NT2/D1 (cell line): ENCODE results near the gene GLTP.

ENCODE experiments used
- DNase-seq: peaks from one replicate; pipeline ENCODE4 v3.0.0-alpha.2; 2011; ENCODE audit warnings: low read depth, low spot score
- H3K27me3 ChIP-seq: 2 replicates; pipeline ENCODE4 v1.6.0; 2011; ENCODE audit warnings: mild to moderate bottlenecking; ENCODE audit not compliant: insufficient read length, insufficient read depth
- H3K36me3 ChIP-seq: 2 replicates; pipeline ENCODE4 v1.6.1; 2011; ENCODE audit warnings: mild to moderate bottlenecking, low read length, mixed read lengths; ENCODE audit not compliant: insufficient read depth, insufficient read length
- H3K4me1 ChIP-seq: 2 replicates; pipeline ENCODE4 v1.5.1; 2011; ENCODE audit not compliant: insufficient read depth, insufficient read length
- H3K4me3 ChIP-seq: 2 replicates; pipeline ENCODE4 v1.5.1; 2011; ENCODE audit warnings: low read depth; ENCODE audit not compliant: insufficient read length
- H3K9ac ChIP-seq: 2 replicates; pipeline ENCODE4 v1.6.0; 2011; ENCODE audit warnings: low read depth; ENCODE audit not compliant: insufficient read length
- H3K9me3 ChIP-seq: 2 replicates; pipeline ENCODE4 v1.5.1; 2011; ENCODE audit warnings: mild to moderate bottlenecking, low read length; ENCODE audit not compliant: insufficient read depth
- SUZ12 ChIP-seq: IDR thresholded peaks from 2 replicates; pipeline ENCODE4 v1.6.1; 2011; ENCODE audit not compliant: insufficient read length, insufficient read depth; ENCODE audit errors: extremely low read depth
- YY1 ChIP-seq: IDR thresholded peaks from 2 replicates; pipeline ENCODE4 v1.6.1; 2011; ENCODE audit not compliant: insufficient read length, insufficient read depth
- ZNF274 ChIP-seq: IDR thresholded peaks from 2 replicates; pipeline ENCODE4 v1.6.1; 2011; ENCODE audit warnings: mild to moderate bottlenecking, low read depth, low read length

The GLTP gene

GRCh38 chr12:109845824-109846205, 34.5 kb downstream of the GLTP start:
- H3K4me3 ChIP-seq: no peak overlapping the region
- TF ChIP-seq YY1: no peak
- TF ChIP-seq SUZ12: no peak
- TF ChIP-seq ZNF274: no peak
- H3K9me3 ChIP-seq: no peaks in the 10 kb centered on the region
- no peak for DNase-seq
- no peak overlapping the region for H3K9ac ChIP-seq
- H3K27me3 ChIP-seq: no peaks in the 10 kb centered on the region
- H3K4me1 ChIP-seq: peaks cover 5% of the 10 kb centered on the region
- peaks cover under 1% of the 10 kb centered on the region for H3K36me3 ChIP-seq

GRCh38 chr12:109844983-109845823, 35.1 kb downstream of the GLTP start:
- Histone ChIP-seq H3K9ac (no peak overlapping the region), H3K36me3 (no peaks in the 10 kb centered on the region), H3K9me3 (no peaks in the 10 kb centered on the region), H3K4me3 (no peak overlapping the region), H3K4me1 (peaks cover 11% of the 10 kb centered on the region), H3K27me3 (no peaks in the 10 kb centered on the region)
- TF ChIP-seq YY1: no peak
- TF ChIP-seq SUZ12: no peak
- TF ChIP-seq ZNF274: no peak
- peak; percentile 84 for DNase-seq

DNA sequence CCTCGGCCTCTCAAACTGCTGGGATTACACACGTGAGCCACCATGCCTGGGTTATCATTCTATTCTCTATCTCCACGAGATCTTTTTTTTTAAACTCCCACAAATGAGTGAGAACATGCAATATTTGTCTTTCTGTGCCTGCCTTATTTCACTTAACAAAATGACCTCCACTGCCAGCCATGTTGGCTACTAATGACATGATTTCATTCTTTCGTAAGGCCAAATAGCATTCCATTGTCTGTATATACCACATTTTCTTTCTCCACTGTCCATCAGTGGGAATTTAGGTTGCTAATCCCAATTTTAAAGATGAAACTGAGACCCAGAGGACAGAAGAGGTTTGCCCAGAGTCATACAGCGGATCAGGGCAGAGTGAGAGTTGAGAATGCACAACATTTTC, 36.2 kb downstream of the GLTP start:
- TF ChIP-seq YY1 (no peak), SUZ12 (no peak), ZNF274 (no peak)
- Histone ChIP-seq H3K27me3 (no peaks in the 10 kb centered on the region), H3K4me1 (peaks cover 14% of the 10 kb centered on the region), H3K9ac (no peak overlapping the region), H3K4me3 (no peak overlapping the region), H3K36me3 (no peaks in the 10 kb centered on the region), H3K9me3 (no peaks in the 10 kb centered on the region)
- DNase-seq: no peak

- no peak for TF ChIP-seq YY1
- no peak for DNase-seq
- Histone ChIP-seq H3K27me3 (no peaks in the 10 kb centered on the region), H3K4me3 (no peak overlapping the region), H3K9me3 (no peaks in the 10 kb centered on the region), H3K4me1 (peaks cover 14% of the 10 kb centered on the region), H3K9ac (no peak overlapping the region), H3K36me3 (no peaks in the 10 kb centered on the region)
Measured at GRCh38 chr12:109842021-109842420, 38.3 kb downstream of the GLTP start.

DNA sequence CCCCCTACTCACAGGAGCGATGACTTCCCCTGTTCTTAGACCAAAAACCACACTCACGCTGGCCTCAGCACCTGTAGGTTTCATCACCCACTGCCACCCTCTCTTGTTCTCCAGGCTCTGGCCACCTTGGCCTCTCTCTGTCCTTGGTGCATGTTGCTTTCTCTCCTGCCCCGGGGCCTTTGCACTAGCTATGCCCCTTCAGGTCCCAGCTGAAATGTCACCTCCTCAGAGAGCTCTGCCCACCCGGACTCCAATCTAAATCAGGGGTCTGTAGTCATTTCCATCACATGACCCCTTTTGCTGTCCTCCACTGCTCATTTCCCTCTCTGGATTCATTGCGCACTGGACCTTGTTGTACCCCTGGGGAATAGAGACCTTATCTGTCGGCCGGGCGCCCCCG, 39.0 kb downstream of the GLTP start:
- no peak for DNase-seq
- no peak for TF ChIP-seq SUZ12
- TF ChIP-seq ZNF274: no peak
- TF ChIP-seq YY1: no peak
- Histone ChIP-seq H3K4me3 (no peak overlapping the region), H3K4me1 (peaks cover 14% of the 10 kb centered on the region), H3K36me3 (no peaks in the 10 kb centered on the region), H3K9ac (no peak overlapping the region), H3K27me3 (no peaks in the 10 kb centered on the region), H3K9me3 (no peaks in the 10 kb centered on the region)

- Histone ChIP-seq H3K36me3 (no peaks in the 10 kb centered on the region), H3K4me3 (no peak overlapping the region), H3K9me3 (no peaks in the 10 kb centered on the region), H3K27me3 (no peaks in the 10 kb centered on the region), H3K4me1 (peaks cover 14% of the 10 kb centered on the region), H3K9ac (no peak overlapping the region)
- no peak for TF ChIP-seq YY1
- no peak for TF ChIP-seq ZNF274
- TF ChIP-seq SUZ12: no peak
- no peak for DNase-seq
Measured at GRCh38 chr12:109840305-109841074, 39.9 kb downstream of the GLTP start.

DNA sequence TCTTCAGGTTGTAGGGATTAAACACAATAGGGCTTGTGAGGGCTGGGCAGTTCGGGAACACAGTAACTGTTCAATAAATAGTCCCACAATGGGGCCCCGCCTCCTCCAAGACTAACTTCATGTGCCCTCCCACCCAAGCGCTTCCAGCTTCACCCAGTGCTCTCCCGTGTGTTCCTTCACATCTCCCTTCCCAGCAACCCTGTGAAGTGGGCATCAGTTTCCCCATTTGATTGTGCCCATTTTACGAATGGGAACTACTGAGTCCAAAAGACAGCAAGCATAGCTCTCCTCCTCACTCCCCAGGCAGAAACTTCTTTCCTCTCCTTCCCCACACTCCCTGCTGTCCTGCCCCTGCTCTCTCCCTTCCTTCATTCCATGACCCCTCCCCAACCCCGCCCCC, 40.9 kb downstream of the GLTP start:
- no peaks in the 10 kb centered on the region for H3K9me3 ChIP-seq
- no peak overlapping the region for H3K9ac ChIP-seq
- H3K36me3 ChIP-seq: no peaks in the 10 kb centered on the region
- H3K4me1 ChIP-seq: peaks cover 14% of the 10 kb centered on the region
- TF ChIP-seq ZNF274 (no peak), SUZ12 (no peak), YY1 (no peak)
- H3K27me3 ChIP-seq: no peaks in the 10 kb centered on the region
- no peak for DNase-seq
- H3K4me3 ChIP-seq: no peak overlapping the region
